Activated gamma-delta T cell treated with Interleukin-2 at 50 U/mL for 16 hours (primary cell): ENCODE measurements around the gene AFAP1L1.

ENCODE experiments used
- DNase-seq: peaks from one replicate; pipeline ENCODE4 v3.0.0-alpha.2; 2020

The AFAP1L1 gene

DNA sequence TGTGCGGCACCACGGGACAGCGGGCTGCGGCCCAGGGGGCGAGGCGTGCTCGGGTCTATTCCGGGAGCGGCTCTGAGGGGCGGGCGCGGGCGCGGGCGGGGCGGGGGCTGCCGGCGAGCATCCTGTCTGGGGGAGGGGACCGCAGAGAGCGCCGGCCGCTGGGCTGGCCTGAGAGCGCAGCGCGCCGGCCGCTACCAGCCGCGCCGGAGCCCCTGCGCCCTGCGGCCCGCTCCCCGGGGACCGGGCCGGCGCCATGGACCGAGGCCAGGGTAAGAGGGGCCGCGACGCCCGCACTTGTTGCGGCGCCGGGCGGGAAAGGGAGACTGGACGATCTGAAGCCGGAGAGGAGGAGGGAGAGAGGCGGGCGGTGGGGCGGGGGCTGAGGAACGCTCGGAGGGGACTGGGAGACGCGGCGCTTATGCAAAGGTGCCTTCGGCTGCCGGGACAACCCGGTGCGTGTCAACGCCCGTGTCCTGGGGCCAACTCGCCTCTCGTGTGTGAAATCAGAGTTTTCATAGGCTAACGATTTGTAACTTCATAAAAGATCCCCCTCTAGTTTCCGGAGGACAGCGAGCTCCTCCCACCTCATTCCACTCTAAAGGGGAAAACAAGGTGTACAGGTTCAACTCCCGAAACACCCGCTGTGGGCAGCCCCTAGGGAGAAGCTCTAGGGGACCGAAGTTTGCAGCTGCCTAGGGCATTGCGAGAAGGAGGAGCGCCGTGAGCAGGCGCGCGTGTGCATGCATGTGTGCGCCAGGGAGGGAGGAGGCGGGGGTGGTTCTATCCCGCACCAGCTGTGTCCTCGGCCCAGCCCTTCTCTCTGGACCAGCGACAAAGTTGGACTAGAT is at the start of gene AFAP1L1:
Gene AFAP1L1, plus strand, starts transcription at position 144 of the 848 bp plus-strand sequence. Its CDS starts 110 bp downstream, at position 254.
- peak; percentile 9 for DNase-seq

DNA sequence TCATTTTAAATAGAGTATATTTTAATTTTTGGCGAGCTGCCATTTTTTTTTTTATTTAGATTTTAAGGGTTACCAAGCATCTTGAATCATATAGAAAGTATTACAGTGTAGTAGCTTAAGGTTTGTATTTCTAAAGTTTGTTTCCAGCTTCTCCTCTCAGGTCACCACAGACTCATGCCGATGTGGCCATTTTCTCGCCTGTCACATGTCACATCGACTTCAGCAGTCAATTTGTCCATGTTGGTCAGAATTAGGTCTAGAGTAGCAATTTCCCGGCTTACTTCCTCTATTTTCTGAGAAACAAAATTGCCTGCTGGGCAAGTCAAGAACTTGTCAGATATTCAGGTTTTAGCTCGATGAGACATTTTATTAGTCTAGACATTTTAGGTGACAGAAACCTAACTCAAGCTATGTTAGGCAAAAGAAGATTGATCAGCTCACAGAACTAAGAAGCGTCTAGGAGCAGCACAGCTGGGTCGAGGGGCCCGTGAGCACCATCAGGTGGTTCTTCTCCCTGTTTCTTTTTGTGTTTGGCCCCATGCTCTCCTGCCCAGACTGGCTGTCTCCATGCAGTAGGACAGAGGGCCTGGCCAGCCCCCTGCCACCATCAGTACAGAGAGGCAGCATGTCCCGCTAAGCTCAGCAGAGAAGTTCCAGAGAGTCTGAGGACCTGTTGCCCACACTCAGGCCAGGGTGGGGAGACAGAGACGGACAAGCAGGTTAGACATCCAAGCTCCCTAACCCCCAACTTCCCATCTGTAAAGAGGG is 48.4 kb upstream of the AFAP1L1 start:
- DNase-seq: no peak

DNA sequence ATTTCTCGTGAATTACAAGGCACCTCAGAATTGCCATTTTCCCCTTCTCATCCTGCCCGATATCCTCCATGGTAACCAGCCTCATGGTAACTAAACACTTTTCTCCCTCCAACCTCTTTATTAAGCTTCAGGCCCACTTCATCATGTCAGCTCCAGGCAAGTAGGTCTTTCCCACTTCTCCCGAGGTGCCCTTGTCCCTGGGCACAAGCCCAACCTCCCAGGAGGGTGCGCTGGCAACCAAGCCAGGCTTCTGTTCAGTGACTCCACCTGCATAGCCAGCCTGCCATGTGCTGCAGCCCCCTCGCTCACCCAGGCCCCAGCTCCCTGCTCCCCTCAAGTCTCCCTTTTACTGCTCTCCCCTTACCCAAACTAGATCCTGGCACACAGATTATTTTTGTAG is 47.4 kb upstream of the AFAP1L1 start:
- no peak for DNase-seq

DNA sequence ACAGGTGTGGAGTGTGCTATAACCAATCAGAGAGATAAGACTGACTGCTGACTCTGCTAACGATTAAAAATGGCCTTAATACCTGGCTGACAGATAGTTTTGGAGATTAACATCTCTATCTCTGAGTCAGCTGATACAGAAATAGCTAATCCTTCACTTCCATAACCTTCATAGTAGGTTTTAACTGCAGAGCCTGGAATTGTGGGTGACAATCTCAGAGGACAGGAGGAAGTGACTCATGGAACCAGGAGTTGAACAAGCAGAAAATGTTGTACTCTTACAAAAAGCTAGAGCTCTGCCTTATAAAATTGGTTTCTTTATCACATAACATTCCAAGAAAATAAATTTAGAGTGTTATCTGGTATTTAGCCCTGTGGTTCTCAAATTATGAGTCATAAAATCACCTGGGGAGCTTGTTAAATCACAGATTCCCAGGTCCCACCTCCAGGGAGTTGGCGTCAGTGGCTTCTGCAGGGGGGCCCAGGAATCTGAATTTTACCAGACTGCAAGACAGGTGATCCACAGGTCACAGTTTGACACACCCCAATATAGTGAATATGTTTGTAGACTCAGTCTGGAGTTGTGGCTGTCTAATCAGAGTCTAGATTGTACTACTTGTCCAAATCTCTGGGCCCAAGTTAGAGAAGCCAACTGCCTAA is 44.4 kb upstream of the AFAP1L1 start:
- no peak for DNase-seq

DNA sequence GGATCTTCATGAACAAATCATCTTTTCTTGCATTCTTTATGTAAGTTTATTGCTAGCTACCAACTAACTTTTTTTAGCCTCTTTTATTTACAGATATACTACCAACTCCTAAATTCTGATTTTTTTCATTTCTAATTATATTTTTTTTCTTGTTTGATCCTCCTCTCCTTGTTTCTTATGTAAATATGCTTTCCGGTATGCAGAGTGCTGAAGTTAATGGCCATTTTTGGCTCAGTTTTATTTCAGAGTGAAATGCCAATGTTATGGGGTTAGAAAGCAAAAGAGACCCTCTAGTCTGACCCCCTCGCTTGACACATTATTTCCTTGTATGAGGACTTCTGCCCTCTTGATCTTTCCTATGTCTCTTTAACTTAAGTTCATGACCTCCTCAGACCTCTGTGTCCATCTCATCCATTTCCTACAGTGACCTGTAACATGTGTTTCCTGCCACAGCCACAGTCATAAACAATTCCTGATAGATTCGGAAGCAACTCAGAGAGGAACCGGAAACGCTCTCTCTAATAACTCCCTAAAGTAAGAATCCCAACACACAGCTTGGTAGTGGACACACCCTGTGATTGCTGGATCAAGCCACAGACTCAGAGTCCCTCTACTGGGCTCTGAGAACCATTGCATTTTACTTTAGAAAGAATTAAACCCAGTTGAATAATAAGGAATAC is 42.9 kb upstream of the AFAP1L1 start:
- no peak for DNase-seq

DNA sequence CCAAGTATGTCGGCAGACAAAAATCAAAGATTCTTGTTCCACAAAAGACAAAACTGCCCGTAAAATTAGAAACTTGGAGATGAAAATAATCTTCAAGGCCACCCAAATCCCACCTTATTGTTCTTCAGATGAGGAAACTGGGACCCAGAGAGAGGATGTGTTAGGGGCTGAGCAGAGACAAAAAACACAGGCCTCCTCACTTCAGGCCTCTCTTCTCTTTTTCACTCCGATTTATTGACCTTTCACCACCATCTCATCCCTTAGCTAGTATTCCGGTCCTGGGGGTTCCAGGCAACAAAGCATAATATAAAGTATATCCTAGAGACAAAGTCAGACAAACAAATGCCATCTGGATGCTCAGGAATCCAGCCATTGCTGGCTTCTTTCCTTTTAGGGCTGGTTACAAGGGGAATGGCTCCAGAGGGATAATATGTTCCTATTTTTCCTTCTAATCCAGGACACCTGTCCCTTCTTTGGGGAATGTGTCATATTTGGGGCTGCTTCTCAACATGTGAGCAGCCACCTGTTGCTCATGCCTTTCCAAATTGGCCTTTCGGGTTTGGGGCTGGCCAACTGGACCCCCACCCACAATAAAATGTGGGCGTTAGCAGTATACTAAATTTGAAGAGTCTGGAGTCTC is 42.2 kb upstream of the AFAP1L1 start:
- no peak for DNase-seq

DNA sequence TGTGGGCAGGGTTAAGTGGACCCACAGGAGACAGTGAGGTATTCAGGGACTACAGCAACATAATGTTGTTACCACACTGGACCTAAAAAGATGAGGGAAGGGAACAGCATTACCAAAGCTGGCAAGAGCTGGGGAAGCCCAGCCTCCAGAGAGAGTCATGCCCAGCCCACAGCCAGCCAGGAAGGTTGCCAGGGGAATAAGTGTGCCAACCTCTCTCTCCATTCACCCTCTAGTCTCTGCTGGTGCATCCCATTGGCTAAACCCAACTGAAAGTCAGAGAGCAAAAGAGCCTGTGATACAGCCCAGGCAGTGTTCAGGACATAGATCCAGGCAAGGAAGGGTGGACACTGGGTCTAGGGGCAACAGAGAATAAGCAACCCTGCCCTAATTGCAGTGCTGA is 35.8 kb upstream of the AFAP1L1 start:
- no peak for DNase-seq

DNA sequence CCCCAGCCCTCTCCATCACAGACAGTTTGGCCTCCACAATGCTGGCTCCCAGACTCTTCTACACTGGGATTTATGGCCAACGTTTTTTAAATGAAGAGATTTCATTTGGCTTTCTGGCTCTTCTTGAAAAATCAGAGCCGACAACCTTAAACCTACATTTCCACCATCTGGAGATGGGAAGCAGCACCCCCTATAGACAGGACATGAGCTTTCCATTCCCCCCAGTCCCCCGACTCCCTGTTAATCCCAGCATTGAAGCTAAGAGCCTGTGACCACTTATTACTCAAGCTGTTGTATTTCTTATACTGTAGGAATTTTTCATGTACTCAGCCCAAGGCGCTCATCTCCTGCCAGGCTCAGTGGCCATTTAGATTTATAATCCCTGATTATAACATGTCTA is 34.0 kb upstream of the AFAP1L1 start:
- no peak for DNase-seq

DNA sequence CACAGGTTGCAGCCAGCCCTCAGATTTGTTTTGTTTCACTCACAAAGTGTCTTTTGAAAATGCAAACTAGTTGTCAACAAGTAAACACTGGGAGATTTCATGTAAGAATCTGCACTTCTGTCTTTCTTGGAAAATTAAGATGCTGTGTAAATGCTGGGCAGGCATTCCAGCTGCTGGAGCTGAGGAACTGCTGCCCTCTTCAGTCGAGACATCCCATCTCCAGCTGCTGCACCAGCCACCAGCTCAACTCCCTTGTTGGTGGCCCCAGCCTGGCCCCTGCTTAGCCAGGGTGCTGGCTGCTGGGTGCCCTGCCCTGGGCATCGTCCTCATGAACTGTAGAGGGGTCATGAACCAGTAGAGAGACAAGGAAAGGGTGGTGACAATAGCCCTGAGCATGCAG is 33.1 kb upstream of the AFAP1L1 start:
- no peak for DNase-seq

DNA sequence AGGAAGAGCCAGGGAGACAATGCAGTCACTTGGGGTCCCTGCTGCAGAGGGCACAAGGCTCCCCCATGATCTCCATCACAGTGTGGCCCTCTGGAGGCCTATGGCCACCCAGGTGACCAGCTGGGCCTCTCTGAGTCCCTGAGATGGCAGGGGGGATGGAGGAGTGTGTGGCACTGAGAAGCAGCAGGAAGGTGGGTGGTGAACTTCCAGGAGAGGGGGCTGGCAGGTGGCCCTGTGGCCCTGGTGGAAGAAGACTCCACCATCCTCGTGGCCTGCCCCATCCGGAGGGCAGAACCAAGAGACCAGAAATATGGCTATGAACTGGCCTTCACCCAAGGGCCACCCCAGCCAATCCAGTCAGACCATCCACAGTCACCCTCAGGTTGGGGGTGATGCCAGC is 31.7 kb upstream of the AFAP1L1 start:
- no peak for DNase-seq

DNA sequence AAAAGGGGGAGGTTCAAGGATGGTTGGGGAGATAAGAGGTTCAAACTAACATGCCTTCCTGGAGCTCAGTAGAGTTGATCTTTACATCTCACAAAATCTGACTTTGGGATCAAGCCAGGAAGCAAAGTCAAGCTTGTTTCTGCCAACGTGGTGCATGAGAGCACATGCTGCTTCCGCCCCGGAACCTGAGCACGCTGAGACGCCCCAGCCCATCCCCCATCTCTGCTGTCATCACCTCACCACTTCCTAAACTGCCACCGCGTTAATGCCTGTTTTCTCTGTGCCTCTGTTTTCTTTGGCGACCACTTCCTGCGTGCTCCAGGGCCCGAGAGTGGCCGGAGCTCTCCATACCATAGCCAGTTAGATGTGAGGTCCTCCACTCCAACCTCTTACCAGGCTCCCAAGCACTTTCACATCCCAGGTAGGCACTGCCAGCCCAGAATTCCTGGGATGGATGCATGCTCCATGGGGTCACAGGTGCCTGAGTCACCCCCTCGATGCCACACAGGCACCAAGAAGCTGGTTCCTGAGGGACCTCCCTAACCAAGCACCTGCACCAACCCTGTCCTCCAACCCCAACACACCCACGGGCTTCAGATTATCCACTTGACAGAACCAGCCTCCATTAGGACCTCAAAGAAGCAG is 31.2 kb upstream of the AFAP1L1 start:
- DNase-seq: peak; percentile 88

DNA sequence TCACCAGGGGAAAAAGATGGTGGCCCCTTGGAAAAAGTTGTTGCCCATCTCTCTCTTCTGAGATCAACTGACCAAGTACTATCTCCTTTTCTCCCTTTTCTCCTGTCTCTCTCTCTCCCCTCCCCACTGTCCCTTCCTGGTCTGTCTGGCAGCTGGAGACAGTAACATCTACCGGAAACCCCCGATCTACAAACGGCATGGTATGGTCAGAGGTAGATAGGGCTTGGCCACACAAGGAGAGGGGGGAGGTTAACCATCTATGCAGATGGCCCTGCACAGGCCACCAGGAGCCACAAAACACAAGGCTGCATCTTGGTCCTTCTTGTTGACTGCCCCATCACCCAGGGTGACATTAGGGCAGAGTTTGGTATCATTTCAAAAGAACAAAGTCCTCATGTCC is 29.3 kb upstream of the AFAP1L1 start:
- DNase-seq: no peak

DNA sequence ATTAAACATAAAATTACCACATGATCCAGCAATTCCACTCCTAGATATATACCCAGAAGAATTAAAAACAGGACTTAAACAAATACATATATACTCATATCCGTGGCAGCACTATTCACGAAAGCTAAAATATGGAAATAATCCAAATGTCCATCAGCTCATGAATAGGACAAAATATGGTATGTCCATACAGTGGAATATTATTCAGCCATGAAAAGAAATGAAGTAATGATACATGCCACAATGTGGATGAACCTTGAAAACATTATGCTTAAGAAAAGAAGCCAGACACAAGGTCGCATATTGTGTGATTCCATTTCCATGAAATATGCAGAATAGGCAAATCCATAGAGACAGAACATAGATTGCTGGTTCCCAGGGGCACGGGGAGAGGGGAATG is 24.8 kb upstream of the AFAP1L1 start:
- no peak for DNase-seq

DNA sequence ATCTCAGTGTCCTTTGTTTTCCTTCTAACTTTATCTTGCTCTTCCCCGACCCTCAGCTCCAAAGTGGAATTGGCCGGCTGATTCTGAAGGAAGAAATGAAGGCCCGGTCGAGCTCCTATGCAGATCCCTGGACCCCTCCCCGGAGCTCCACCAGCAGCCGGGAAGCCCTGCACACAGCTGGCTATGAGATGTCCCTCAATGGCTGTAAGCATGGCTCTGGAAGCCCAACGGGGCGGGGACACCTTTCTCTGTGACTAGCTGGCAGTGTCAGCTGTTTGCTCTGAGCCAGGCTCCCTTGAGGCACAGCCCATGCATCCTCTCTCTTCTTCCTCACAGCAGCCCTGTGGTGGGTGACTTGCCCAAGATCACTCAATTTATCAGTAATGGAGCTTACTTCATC is 23.9 kb upstream of the AFAP1L1 start:
- DNase-seq: no peak

DNA sequence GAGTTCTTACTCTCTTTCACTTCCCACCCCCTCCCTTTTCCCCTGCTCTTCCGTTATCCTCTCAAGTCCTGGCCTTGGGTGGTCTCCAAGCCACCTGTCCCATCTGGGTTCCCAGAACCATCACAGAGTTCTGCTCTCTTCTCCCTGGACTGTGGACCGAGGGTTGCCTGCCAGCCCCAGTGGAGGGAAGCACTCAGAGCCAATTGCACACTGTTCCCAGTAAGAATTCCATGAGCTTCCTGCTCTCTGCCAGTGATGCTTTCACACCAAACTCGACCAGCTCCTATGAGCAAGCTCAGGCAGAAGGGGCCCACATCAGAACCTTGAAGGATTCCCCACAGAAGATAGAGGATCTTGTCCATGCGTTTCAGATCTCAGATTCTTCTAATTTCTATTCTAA is 20.1 kb upstream of the AFAP1L1 start:
- DNase-seq: no peak

DNA sequence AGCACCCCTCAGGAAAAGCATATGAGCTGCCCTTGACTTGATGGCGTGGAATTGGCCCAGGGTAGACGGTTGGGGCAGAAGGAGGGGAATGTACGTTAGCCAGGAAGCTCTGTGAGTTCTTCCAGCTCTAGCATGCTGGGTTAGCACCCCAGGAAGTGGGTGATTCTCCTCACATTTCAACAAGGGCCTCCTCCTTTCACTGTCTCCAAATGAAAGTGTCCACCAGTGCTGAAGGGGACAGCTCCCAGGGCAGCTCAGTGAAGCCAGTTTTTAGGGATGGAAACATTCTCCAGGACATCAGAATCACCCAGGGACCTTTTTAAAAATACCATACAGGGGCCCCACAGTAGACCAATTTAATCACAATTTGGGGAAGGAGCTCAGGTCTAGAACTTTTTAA is 17.2 kb upstream of the AFAP1L1 start:
- no peak for DNase-seq

DNA sequence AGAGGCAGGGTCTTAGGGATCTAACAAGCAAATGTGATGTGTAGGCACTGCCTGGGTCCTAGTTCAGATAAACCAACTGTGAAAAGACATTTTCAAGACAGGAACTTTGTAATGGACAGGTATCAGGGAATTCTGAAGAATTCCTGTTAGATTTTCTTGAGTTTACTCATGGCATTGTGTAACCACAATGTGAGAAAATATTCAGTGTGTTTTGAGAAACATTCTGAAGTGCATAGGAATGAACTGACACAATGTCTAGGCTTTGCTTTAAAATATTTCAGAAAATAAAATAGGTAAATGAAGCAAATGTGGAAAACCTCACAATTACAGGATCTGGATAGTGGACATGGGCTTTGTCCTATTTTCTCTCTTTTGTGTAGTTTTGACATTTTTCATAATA is 15.2 kb upstream of the AFAP1L1 start:
- no peak for DNase-seq

DNA sequence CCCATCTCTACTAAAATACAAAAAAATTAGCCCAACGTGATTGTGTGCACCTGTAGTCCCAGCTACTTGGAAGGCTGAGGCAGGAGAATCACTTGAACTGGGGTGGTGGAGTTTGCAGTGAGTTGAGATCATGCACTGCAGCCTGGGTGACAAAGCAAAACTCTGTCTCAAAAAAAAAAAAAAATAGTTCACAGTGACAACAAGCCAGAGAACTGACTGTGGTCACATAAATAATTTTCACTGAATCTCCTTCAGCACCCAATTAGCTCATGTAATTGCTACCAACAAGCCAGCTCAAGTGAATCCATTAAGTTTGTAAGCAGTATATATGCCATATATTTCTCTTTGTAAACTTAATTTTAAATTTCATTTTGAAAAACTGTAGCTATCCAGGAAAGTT is 14.5 kb upstream of the AFAP1L1 start:
- no peak for DNase-seq

DNA sequence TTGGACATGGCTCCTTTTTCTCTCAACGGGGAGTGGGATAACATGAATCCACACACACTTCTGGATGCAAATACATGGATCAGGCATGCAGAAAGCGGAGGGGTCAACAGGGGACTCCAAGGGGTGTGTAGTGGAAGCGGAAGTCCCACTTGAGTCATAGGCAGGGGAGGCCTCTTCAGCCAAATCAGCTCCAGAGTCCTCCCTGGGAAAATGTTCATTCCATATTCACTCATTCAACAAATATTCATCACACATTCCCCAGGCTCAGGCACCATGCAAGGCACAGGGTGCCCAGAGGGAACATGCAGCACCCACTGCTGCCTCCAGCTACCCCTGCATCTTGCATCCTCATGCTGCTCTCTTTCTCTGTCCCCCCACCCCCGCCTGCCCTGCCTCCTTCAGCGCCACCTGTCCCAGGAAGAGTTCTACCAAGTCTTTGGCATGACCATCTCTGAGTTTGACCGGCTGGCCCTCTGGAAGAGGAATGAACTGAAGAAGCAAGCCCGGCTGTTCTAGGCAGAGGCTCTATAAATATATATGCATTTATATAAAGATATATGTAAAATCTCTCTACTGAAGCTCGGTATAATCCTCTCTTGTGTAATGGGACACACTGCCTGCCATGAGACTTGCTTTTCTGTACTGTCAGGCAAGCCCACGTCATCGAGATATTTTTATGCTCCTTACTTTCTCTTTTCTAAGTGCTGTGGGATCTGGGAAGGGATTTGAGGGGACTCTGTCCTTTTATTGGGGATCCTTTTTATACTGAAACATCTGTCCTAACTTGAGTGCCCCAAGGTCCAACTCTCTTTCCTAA is 13.6 kb upstream of the AFAP1L1 start:
- DNase-seq: no peak

DNA sequence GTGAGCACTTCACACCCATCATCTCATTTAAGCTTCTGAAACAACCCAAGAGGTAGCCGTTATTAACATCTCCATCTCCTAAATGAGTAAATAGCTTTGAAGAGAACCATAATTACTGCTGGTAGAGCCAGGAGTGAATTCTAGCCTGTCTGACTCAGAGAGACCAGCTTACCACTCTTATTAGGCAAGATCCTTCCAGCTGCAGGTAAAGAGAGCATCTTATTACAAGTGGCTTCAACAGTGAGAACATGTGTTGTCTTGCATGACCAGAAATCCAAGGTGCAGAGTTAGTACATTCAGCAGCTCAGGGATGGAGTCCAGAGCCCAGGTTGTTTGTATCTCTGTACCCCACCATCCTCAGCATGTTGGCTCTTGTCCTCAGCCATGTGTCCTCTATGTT is 10.9 kb upstream of the AFAP1L1 start:
- no peak for DNase-seq

DNA sequence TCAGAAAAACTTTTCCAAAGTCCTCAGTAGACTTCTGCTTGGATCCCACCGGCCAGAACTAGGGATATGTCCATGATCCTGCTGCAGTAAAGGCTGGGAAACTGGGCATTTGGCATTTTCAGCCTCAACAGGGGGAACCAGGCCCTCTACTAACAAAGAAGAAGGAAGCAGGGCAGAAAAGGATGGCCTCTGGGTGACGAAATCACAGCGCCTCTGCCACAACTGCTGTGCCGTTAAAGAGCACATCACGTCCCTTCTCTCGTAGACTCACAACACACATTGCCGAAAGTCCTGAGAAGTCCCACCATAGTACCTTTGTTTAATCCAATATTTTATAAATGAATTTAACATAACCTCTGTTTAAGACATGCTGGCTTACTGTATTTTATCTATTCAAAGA is 10.4 kb upstream of the AFAP1L1 start:
- no peak for DNase-seq
